HG02759 (cell line): Measurements from ENCODE around the gene UBL7.

Experiments used
- ATAC-seq: cut with Tn5 transposase; IDR thresholded peaks from one replicate; pipeline ENCODE4 v1.9.1; 2021; ENCODE audit warnings: mild to moderate bottlenecking, moderate library complexity; ENCODE audit not compliant: unreplicated experiment

UBL7 gene

DNA sequence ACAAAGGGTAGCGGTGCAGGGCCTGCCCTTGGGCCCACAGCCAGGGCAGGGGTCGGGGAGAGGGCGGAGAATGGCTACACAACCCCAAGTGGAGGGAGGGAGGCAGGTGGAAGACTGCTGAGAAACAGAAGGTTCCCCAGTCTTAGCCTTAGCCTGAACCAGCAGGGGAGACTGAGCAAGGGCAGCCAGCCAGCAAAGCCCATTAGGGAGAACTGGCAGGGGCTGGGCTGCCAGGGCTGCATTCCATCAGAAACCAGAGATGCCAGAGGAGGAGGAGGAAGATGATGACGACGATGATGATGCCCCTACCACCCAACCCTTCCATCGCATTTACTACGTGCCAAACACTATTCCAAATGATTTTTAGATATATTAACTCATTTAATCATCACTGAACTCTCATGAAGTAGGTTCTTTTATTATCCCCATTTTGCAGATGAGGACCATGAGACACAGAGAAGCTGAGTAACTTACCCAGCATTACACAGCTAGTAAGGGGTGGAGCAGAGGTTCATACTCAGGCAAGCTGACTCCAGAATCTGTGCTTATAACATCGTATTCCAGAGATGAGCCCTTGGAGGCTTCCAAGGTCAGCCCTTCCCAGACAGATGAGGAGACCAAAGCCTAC is 35.9 kb downstream of the UBL7 start:
- no peak for ATAC-seq

DNA sequence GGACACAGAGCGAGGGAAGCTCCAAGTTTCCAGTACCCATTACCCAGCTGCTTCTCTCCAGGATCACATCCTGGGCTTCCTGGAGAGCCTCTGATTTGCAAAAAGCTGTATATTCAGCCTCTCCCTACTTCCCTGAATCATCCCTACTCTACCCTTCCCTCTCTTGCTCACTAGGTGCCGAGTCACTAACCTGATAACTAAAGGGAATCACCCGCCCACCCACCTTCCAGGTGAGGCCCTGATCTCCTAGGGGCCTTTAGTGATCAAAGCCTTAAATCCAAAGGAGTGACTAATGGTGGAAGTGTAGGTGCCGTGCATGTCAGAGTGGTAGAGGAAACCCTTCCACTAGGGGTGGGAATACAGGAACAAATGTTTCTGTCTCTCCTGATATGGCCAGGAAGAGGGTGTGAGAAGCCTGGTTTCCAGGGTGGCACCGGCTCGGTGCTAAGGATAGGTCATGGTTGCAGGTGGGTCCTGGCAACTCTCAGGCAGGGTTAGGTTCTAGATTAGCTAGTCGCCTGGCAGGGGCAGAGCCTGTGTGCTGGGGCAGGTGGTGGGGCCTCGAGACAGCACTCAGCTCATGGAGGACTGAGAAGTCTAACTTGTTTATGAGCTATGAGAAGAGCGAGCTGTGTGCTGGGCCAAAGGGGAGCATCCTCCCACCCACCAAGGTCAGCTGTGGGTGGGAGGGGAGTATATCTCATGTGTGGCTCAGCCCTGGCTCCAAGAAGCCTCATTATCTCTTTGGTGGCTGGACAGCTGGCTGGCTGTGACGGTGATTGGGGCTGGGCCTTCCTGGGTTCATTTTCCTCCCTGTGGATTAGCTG is 37.3 kb downstream of the UBL7 start:
- no peak for ATAC-seq

DNA sequence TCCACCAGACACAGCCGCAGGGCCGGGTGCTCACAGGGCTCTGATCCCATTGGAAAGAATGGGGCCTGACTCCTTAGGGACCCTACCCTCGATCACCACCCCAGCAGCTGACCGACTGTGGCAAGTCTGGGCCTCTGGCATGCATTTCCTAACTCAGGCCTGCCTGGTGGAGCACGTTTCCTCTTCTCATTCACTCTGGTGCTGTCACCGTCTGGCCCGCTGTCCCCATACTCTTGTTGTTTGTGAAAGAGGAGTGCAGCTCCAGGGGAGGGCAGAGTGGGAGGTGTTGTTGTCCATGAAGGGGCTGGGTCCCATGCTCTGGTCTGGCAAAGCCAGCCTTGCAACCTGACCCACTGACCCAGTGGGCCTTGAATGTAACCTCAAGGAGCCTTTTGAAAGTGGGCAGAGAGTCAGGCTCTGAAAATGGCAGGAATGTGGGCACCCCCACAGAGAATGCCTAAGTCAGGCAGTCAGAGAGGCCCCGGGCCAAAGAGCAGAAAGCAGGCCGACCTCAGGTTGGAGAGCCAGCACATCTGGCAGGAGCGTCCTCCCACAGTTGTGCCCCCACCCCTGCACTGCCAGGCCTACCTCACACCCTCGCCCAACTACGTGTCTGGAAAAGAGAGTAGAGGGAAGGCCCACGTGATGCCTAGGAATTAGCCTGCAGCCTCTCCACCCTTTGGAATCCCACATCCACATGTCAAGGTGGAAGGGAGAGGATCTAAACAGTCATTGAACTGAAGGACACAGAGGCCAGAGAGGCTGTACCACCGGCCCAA is 38.1 kb downstream of the UBL7 start:
- no peak for ATAC-seq

DNA sequence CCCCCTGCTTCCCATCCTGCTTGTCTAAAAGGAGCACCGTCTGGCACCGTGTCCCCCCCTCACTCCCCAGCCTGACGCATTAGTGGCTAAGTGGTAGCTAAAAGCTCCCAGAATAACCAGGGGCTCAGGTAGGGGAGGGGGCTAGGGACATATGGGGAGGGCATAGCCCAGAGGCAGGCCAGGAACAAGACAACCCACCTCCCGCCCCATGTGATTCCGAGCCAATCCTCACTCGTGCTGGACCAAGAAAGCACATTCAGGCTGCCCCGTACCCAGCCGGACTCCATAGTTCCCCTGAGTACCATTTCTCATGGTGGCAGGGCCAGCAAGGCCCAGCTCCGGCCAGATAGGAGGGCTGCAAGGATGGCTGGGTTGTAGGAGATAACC is 38.7 kb downstream of the UBL7 start:
- no peak for ATAC-seq

DNA sequence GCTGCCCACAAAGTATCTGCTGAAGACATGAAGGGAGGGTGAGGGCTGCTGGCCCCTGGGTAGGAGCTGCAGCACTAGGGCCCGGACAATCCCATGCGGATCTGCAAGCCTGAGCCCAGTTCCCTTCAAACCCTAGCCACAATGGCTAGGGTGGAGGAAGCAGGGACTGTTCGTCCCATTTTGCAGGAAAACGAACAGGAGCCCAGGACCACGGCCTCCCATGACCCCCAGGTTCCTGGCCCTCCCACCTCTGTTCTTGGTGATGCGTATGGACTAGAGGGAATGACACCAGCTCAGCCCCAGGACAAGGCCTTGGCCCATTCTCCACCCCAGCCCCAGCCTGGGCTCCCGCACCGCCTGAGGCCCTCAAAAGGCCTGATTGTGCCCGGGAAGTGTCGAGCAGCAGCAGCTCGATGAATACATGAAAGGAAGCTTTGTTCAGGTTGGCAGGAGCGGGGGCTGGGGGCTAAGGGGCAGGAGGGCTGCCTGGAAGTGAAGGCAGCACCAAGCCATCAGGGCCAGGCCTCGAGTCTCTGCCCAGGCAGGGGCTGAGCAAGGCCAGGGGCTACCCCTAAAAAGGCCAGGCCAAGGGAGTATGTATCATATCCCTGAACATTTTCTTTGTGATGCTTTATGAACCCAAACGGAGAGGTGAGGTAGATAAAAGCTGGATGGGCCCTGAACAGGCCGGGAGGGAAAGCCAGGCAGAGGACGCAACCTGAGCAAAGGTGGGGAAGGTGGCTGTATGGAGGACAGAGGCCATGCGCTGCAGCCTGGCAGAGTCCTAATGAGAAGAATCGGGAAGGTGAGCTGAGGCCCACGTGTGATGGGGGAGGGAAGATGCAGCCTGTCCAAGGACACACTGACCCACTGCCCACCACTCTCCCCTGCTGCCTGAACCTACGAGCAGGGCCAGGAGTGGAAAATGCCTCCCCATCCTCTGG is 39.4 kb downstream of the UBL7 start:
- no peak for ATAC-seq

DNA sequence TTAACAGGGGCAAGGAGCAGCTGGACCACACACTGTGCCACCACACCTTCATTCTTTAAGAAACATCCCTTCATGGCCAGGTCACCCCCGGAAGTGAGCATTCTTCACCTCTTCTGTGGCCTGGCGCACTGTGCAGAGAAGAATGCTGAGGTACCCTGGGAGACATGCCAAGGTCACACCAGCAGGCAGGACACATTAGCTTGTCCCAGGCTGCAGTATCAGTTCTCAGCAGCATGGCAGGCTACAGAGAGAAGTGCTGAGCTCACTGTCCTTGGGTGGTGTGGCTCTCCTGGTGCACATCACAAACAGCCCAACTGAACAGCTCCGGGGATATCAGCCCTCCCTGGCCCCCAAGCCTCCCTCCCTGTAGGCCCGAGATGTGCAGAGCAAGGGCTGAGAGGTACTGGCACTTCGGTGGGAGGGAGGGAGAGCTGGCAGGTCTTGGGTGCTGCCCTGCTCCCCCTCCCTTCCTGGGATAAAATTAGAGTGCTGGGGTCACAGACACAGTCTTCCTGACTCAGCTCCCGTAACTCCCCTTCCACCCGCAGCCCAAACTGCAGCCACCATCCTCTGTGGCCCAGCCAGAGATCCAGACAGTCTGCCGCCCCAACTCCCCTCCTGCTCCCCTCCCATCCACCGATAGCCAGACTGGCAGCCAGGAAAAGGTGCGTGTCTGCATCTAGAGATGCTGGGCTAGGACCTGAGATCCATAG is 40.6 kb downstream of the UBL7 start:
- no peak for ATAC-seq

DNA sequence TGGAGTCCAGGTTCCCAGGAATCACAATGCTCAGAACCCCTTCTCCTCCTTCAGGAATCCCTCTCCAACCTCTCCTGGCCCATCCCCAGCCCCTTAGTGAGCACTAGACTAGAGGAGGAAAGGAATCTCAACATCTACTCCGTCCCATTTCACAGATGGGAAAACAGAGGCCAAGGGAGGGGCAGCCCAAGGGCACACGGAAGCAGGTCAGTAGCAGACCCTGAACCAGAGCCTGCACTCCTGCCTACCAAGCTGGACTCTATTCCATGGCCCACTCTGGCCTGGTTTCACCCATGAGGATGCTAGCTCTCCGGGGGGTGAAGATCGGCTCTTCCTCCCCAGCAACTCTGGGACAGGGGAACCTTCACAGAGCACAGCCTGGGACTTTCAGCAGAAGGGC is 41.5 kb downstream of the UBL7 start:
- no peak for ATAC-seq

DNA sequence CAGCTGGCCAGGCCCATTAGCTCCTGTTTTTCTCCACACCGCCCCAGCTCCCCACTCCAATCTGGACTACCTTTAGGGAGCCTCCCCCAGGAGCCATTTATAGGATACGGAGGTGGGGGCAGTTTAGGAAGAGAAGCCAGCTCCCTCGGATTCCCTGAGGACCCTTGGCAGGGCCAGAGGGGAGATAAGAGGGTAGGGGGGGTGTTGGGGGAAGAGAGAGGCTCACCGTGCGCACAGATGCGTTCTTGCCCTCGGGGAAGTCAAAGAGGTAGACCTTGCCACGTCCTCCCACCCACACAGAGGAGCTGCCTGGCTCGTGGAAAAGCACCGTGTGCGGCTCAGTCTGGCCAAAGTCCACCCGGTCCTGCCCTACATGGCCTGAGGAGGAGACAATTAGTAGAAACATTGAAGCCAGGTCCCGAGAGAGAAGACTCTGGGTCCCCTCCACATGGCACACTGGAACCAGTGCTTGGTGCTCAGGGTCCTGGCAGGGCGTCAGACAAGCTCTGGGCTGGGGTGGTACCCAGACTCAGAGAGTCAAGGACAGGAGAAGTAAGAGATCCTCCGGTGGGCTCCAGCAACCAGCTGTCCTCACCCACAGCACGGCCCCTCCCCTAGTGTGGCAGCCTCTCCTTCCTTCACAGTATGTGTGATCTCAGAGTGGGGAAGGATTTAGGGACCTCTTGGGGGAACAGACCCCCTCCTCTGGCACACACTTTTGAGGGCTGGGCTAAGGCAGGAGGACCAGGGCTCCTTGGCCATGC is 42.2 kb downstream of the UBL7 start:
- no peak for ATAC-seq

DNA sequence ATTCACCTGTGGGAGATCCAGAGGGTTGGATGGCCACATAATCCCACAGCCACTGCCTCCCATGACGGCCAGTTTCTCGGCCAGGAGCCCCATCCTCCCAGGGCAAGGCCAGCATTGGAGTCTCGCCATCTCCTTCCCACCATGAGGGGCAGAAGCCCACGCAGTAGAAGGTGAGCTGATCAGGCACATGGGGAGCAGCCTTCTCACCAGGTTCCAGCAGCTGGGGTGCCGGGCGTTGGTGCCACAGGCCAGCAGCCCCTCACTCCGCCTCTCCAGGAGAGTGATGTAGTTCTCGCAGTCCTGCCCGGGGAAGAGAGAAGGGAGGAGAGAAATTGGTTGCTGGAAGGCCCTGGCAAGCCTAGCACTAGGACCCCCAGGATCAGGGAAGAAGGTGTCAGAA is 43.3 kb downstream of the UBL7 start:
- ATAC-seq = no peak

DNA sequence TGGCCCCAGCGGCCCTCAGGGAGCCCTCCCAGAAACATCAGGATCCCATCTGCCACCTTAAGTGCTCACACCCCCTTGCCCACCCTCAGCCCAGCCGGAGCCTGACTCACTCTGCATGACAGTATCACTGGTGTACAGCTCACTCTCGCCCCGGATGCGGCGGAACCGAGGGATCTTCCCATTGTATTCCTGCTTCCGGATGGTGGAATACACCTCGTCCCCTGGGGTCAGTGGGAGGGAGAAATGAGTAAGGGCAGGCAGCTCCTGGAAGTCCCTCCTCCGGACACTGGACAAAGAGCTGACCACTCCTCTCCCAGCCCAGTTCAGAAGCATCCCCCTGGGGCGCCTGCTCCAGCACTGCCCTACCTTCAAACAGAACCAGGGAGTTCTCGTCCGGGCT is 43.7 kb downstream of the UBL7 start:
- ATAC-seq = no peak

DNA sequence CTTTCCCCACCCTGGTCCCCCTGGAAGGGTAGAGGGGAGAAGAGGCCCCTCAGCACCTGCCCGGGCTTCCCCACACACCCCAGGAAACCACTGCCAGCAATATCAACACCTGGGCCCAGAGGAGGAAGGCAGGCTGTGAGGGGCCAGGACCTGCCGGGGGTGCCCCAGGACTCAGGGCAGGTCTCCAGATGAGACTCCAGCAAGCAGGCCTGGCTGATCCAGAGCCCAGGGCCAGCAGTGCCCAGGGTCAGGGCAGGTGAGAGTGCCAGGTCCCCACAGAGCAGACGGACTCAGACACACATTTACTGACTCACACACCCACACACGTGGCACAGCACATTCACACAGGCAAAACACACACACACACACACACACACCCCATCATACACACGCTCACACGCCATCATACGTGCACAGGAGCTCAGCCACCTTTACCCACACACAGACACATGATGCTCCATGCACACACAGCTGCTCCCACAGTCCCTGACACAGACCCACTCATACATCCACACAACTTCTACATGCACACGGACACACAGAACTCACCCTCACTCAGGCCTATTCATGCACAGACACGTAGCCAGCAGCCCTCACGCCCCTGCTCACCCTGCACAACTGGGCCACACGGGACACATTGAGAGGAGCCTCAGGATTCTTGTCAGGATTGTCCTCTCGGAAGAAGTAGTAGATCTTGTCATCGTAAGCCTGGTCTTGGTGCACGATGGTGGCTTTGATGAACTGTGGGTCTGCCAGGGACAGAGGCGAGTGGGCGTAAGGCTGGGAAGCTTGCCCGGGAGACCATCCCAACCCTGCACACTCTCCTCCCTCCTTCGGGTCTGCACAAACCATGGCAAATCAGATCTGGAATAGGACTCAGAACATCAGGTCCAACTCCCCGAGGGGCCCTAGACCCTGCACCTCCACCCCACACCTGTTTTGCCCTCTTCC is 44.7 kb downstream of the UBL7 start:
- ATAC-seq = no peak

DNA sequence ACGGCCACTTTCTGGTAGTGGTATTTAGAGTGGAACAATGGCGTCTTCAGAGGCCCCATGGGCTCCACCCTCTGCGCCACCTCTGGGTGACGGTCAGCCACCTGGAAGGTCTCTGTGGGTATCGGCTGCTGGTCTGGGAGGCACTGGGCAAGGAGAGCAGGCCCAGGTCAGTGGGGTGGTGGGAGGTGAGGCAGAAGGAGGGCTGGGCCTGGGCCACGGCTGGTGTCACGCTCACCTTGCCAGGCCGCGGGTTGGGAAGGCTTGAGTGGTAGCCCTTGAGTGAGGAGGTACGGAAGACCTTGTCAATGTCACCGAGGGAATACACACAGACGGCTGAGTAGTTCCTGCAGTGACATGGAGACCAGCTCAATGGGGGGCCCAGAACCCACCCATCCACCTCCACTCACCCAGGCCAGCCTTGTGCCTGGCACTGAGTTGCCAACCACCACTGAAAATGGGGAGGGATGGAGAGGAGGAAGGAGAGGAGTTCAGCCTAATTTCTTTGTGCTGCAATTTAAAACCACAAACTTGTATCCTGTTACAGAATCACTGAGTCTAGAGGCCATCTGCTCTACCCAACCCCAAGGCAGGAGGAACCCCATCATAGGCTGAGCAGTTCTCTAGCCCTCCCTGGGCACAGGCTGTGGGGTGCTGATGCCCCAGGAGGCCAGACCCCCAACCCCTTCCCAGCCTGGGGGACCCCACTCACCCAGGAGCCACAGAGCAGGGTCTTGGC is 46.2 kb downstream of the UBL7 start:
- ATAC-seq = no peak

DNA sequence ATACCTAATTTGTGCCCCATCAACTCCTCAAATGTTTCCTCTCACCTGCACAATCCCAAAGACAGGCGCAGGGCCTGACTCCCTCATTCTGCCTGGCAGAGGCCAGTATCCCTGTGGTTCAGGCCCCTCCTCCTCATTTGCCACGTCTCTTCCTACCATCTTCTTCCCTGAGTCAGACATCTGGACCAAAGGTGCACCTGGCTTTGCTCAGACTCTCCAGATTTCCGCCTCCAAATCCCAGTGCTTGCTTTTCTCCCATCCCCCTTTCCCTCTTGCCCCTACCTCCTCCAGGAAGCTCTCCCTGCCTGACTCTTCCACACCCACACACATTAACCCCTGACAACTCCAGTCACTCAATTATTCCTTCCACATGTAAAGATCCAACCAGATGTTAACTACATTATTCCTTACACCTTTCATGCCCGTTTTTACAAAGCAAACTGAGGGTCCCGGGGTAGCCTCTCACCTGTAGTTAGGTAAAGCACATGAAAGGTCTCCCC is 46.8 kb downstream of the UBL7 start:
- no peak for ATAC-seq

DNA sequence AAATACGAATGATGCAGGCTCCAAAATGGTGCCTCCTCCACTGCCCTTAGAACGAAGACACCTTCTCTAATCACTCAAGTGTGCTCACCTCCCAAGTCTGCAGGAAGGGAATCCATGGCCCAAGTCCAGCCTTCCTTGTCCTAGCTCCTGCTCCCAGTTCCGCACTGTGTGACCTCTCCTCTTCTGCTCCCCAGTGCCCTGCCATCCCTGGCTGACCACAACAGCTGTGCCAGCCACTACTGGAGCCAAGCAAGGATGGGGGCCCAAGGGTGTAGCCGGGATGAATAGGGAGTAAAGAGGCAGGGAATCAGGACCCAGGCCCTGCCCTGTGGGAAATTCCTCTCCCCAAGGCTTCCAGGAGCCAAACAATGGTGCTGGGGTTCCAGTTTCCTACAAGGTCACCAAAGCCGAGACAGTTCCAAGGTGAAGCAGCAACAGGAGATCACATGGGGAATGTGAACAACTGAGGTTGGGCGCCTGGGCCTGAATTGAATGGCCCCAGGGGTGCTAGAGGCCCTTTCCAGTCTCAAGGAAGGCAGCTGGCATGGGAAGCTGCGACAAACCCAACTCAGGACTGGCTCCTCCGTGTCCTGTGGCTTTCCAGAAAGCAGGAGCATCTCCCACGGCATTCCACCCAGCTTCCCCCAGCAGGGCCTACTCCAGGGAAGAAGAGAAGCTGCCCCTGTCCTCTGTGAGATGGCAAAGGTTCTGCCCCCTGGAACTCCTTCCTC is 47.4 kb downstream of the UBL7 start:
- no peak for ATAC-seq

DNA sequence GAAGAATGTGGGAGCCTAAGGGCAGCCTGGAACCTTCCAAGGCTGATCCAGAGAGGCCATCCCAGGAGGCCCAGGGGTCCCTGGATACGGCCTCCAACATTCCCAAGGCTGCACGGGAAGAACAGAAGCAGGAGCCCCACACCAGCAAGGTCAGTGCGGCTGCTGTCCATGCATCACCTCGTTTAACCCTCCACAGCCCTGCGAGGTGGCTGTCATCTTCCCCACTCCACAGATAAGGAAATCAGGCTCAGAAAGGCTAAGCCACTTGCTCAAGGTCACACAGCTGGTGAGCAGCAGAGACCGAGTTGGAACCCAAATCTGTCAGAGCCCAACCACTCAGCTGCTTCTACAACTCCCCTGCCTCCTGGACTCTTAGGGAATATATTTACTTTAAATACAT is 48.8 kb downstream of the UBL7 start:
- ATAC-seq = no peak

DNA sequence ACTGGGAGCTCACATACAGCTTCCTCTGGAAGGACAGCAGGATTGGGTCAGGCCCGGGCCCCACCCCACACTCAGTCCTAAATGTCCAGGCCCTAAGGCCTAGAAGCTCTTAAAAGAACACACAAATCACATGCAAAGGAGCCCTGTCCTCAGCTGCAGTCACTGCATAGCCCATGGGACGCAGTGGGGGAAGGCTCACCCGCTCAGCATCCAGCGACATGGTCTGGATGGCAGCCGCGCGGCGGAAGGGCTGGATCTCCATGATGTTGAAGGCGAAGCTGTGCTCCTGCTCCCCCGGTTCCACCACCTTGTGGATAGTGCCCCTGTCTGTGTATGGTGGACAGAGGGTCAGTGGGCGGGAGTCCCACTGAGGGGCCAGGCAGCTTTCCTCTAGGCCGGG is 49.3 kb downstream of the UBL7 start:
- no peak for ATAC-seq

DNA sequence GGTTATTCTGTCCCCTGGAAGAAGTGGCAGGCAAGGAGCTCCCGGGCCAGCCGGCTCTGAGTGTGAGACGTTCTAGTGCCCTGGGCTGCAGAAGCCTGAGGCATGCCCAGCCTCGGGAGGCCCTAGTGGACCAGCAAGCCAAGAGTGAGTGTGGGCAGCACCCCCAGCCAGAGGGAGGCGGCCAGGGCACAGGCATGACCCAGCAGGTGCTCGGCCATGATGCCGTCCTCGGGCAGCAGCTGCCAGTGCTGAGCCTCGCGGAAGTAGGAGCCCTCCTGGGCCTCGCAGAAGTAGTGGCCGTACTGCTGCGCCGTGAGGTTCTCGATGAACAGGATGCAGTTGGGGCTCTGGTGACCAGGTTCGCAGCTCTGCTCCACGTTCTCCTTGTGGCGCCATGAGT is 50.5 kb downstream of the UBL7 start:
- ATAC-seq = no peak
